ENCODE data around the gene ARHGEF28. TPM values are rescaled to one million over a fixed set of nuclear protein-coding genes. Genes with fewer than 3 reads are reported as not detected.

The ARHGEF28 gene
- total RNA-seq, 2 experiments from 2014 or later, result not detected

DNA sequence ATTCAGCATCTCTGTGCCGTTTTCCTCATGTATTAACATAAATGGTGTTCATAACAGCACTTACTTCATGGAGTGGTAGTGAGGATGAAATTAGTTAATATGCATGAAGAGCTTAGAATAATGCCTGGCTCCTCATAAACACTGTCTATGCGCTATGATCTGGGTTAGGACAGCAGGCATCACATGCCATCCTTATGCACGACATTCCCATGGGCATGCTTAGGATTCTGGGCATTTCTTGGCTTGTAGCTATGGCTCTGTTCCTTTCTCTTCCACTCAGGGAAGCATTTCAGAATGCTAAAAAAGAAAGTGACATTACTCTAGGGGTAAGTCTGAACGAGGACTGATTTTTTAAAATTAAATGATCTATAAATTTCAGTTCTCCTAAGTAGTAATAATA, 349.8 kb downstream of the ARHGEF28 start:
- Mint-ChIP-seq H3K9me3 (no peaks in the 10 kb centered on the region), H3K4me1 (no peaks in the 10 kb centered on the region), H3K27ac (no peak overlapping the region), H3K36me3 (ENCODE audit: low read depth) (no peaks in the 10 kb centered on the region), H3K4me3 (no peak overlapping the region), H3K27me3 (no peaks in the 10 kb centered on the region)
- DNase-seq, result no peak
- CTCF ChIA-PET, result no interaction called here
- POLR2A ChIA-PET, result no interaction called here

DNA sequence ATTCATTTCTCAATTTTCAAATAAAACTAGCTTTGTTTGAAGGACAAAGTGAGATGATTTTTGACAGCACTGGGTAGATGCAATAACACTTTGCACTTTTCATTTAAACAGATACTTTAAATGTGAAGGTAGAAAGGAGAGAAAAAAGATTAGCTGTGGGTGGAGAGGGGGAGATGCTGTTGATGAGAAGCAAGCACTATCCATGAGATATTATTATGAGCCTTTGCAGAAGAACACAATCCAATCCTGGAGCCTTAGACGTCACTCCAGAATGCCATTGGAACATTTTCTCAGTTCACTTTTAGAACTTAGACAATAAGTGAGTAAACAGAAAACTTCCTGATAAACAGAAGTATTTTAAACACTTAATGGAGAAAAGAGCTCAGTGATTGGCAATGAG, 351.1 kb downstream of the ARHGEF28 start:
- H3K9me3 Mint-ChIP-seq, result no peaks in the 10 kb centered on the region

DNA sequence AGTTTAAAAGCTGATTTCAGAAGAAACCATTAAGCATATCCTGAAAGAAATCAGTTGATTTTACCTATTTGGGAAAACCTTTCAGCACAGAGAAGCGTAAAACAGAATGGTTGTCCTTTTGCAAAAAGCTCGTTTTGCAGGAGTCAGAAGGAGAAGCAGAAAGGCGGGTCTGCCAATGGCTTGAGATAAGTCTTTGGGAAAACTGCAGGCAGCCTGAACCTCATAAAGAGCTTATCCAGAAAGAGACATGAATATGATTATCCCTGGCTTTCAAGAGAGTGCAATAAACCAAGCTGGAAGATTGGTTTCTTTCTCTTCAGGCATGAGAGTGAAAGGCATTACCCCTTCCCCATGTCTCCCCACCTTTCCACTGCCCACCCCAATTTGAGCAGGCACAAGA, 353.3 kb downstream of the ARHGEF28 start:
- ChIA-PET CTCF (interaction anchor here (0.6 kb wide), 1 partner anchor 149 kb away, joined by 3 read pairs; no protein-coding TSS in a partner anchor), POLR2A (no interaction called here)
- H3K4me1 Mint-ChIP-seq, result no peaks in the 10 kb centered on the region
- H3K27ac Mint-ChIP-seq, result no peak overlapping the region
- no peaks in the 10 kb centered on the region for H3K36me3 Mint-ChIP-seq (ENCODE audit: low read depth)
- H3K27me3 Mint-ChIP-seq, result no peaks in the 10 kb centered on the region
- H3K4me3 Mint-ChIP-seq, result no peak overlapping the region
- no peaks in the 10 kb centered on the region for H3K9me3 Mint-ChIP-seq
- no peak for DNase-seq

More for the DNA sequence above, 351.1 kb downstream of the ARHGEF28 start:
- Mint-ChIP-seq H3K27me3 (no peaks in the 10 kb centered on the region), H3K27ac (no peak overlapping the region), H3K4me1 (no peaks in the 10 kb centered on the region), H3K36me3 (ENCODE audit: low read depth) (no peaks in the 10 kb centered on the region), H3K4me3 (no peak overlapping the region)
- DNase-seq, result no peak
- CTCF ChIA-PET, result no interaction called here
- POLR2A ChIA-PET, result no interaction called here

DNA sequence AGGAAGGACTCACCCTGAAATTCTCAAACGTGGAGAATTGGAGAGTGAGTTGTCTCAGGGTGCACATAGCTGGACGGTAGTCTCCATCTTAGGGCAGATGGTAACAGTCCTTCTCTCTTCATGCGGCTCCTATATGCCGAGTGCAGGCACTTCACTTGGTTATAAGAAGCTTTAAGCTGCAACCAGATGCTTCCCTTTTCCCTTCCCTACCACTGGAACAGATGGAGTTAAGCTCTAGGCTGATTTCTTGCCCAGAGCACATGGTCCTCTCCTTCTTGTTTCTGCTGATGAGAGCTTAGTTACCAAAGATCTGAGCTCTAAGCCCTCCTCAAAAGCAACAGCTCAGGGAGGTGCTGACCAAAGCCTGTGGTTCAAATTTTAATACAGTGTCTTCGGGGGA, 355.7 kb downstream of the ARHGEF28 start:
- CTCF ChIA-PET, result no interaction called here
- POLR2A ChIA-PET, result no interaction called here
- Mint-ChIP-seq H3K9me3 (no peaks in the 10 kb centered on the region), H3K27me3 (no peaks in the 10 kb centered on the region), H3K36me3 (ENCODE audit: low read depth) (no peaks in the 10 kb centered on the region), H3K4me1 (no peaks in the 10 kb centered on the region), H3K27ac (no peak overlapping the region), H3K4me3 (no peak overlapping the region)
- no peak for DNase-seq

DNA sequence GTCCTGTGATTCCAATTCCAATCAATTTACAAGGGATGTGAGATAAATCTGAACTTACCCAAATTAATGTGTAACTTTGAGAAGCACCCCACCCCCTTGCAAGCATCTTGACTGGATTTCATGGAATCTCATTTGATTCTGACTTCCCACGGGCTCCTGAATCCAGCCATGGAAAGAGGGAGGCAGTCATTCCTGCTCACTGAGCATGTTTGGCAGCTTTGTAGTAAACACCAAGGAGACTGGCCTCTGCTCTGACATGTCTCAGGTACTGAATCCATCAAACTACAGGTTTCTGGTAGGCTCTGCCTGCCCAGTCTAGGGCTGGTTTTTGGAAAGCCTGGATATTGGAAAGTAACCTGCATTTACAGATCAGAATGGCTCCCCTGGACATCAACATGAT, 357.6 kb downstream of the ARHGEF28 start:
- Mint-ChIP-seq H3K4me1 (no peaks in the 10 kb centered on the region), H3K36me3 (ENCODE audit: low read depth) (no peaks in the 10 kb centered on the region), H3K27me3 (no peaks in the 10 kb centered on the region), H3K27ac (no peak overlapping the region), H3K9me3 (no peaks in the 10 kb centered on the region), H3K4me3 (no peak overlapping the region)
- POLR2A ChIA-PET, result no interaction called here
- CTCF ChIA-PET, result no interaction called here
- no peak for DNase-seq

DNA sequence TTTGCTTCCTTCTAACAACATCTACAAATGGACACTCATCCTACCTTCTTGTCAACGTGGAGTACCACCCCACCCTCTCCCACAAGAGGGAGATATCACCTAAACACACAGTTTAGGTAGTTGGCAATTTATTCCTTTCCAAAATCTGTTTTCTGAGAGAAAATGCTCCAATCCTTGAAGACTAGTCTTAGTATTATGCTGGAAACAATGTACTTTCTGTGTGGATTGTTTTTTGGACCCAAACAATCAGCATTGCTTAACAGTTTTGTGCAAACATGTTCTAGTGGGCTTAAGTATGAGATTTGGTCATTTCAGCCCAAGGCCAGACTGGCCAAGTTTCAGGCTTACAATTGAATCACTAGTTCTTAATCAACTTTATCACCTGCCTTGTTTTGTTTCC, 359.1 kb downstream of the ARHGEF28 start:
- ChIA-PET POLR2A (no interaction called here), CTCF (no interaction called here)
- peaks cover 6% of the 10 kb centered on the region for H3K27me3 Mint-ChIP-seq
- DNase-seq, result no peak
- H3K36me3 Mint-ChIP-seq (ENCODE audit: low read depth), result no peaks in the 10 kb centered on the region
- no peak overlapping the region for H3K4me3 Mint-ChIP-seq
- H3K27ac Mint-ChIP-seq, result no peak overlapping the region
- no peaks in the 10 kb centered on the region for H3K9me3 Mint-ChIP-seq
- no peaks in the 10 kb centered on the region for H3K4me1 Mint-ChIP-seq

DNA sequence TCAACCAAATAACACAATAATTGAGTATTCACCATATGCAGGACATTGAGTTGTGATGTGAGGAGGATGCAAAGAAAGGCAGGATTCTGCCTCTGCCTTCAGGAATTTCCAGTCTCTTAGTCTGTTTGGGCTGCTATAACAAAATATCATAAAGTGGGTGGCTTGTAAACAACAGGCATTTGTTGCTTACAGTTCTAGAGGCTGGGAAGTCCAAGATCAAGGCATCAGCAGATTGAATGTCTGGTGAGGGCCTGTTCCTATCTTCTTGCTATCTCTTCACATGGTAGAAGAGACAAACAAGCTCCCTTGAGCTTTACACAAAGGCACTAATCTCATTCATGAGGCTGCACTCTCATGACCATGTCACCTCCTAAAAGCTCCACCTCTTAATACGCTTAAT, 360.7 kb downstream of the ARHGEF28 start:
- CTCF ChIA-PET, result no interaction called here
- H3K9me3 Mint-ChIP-seq, result no peaks in the 10 kb centered on the region
- DNase-seq, result no peak
- no peak overlapping the region for H3K27ac Mint-ChIP-seq
- peaks cover 9% of the 10 kb centered on the region for H3K27me3 Mint-ChIP-seq
- POLR2A ChIA-PET, result no interaction called here
- no peaks in the 10 kb centered on the region for H3K36me3 Mint-ChIP-seq (ENCODE audit: low read depth)
- no peaks in the 10 kb centered on the region for H3K4me1 Mint-ChIP-seq
- no peak overlapping the region for H3K4me3 Mint-ChIP-seq

DNA sequence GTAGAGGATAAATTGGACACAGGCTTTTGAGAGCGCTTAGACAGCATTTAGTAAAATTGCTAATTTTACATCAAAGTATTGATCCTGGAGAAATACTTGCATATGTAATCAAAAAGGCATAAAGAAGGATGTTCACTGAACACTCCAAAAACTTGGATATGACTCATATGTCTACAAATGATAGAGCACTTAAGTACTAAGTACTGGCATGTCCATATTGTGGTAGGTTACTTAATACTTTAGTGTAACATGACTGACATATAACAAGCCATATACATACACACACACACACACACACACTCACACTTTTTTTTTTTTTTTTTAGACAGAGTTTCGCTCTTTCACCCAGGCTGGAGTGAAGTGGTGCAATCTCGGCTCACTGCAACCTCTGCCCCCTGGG, 361.9 kb downstream of the ARHGEF28 start:
- POLR2A ChIA-PET, result no interaction called here
- no peaks in the 10 kb centered on the region for H3K36me3 Mint-ChIP-seq (ENCODE audit: low read depth)
- no peak for DNase-seq
- H3K27ac Mint-ChIP-seq, result no peak overlapping the region
- H3K4me3 Mint-ChIP-seq, result no peak overlapping the region
- CTCF ChIA-PET, result interaction anchor here (0.7 kb wide), 1 partner anchor 813 kb away, joined by 3 read pairs; no protein-coding TSS in a partner anchor
- H3K9me3 Mint-ChIP-seq, result no peaks in the 10 kb centered on the region
- no peaks in the 10 kb centered on the region for H3K4me1 Mint-ChIP-seq
- H3K27me3 Mint-ChIP-seq, result peaks cover 9% of the 10 kb centered on the region

DNA sequence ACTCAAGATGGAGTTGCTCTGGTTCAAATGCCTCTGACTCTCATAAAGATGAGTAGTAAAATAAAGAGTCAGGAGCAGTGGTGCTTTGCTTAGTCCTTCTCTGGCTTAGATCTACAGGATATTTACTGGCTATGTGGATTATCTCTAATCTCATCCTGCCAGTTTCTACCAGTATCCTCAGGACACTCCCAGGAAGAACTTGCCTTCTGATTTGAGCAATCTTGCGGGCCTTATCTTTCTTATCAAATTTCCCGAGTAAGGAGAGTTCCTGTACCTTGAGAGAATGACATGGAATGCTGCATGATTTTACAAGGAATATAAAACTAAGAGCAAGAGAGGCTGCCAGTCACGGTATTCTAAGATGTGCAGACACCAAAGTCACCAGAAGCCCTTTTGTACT, 364.0 kb downstream of the ARHGEF28 start:
- CTCF ChIA-PET, result no interaction called here
- H3K36me3 Mint-ChIP-seq (ENCODE audit: low read depth), result no peaks in the 10 kb centered on the region

More for the DNA sequence above, 364.0 kb downstream of the ARHGEF28 start:
- Mint-ChIP-seq H3K4me3 (no peak overlapping the region), H3K9me3 (peaks cover 3% of the 10 kb centered on the region), H3K27me3 (peaks cover 12% of the 10 kb centered on the region), H3K4me1 (no peaks in the 10 kb centered on the region), H3K27ac (no peak overlapping the region)
- POLR2A ChIA-PET, result no interaction called here
- DNase-seq, result no peak

Other genes with a start within 250 kb of the ARHGEF28 start
- not detected for gene FOXD1, start 177.4 kb upstream of the ARHGEF28 start, total RNA-seq
- 100 to 1,000 TPM; 693 to 807 TPM for gene BTF3, start 127.8 kb upstream of the ARHGEF28 start, total RNA-seq
- 10 to 100 TPM; 19.0 to 19.3 TPM for gene ANKRA2, start 60.6 kb upstream of the ARHGEF28 start, total RNA-seq
- 10 to 100 TPM; 21.2 to 23.7 TPM for gene UTP15, start 60.5 kb upstream of the ARHGEF28 start, total RNA-seq

Measured in activated CD4-positive, alpha-beta T cell treated with anti-CD3 and anti-CD28 coated beads, Interleukin-2, amount 10 ng/mL, durations not matched to agents 7 days and 5 days (primary cell).